K562 (cell line): ENCODE measurements around the gene ORC5. TPM values are rescaled to one million over a fixed set of nuclear protein-coding genes. Genes with fewer than 3 reads are reported as not detected.

Experiments
- CBFA2T2 ChIP-seq: fragments of 450-650 bp; conservative IDR thresholded peaks from 2 replicates; pipeline ENCODE4 v1.6.1; 2017; ENCODE audit warnings: mild to moderate bottlenecking
- CXXC5 ChIP-seq: fragments of 250-450 bp; sonication (Bioruptor Pico); IDR thresholded peaks from 2 replicates; pipeline ENCODE4 v1.8.0; 2022; ENCODE audit warnings: inconsistent platforms, mild to moderate bottlenecking, moderate library complexity
- HOXB6 ChIP-seq: fragments of 250-450 bp; sonication (Bioruptor Pico); IDR thresholded peaks from 2 replicates; pipeline ENCODE4 v1.5.1; 2022; ENCODE audit warnings: mild to moderate bottlenecking, borderline replicate concordance
- JUND ChIP-seq, 2 experiments: IDR thresholded peaks; 2 replicates in 1 of 2; 3 replicates in 1 of 2; pipeline ENCODE4 v1.6.1; 2011; ENCODE audit warnings: borderline replicate concordance in 2 of 2, low read depth in 2 of 2, low read length in 2 of 2, improper control_type of control experiment in 1 of 2, missing biosample characterization in 1 of 2, missing genetic modification characterization in 1 of 2, missing genetic modification reagents in 1 of 2
- NFE2 ChIP-seq: IDR thresholded peaks from 2 replicates; pipeline ENCODE4 v1.6.1; 2014; ENCODE audit warnings: antibody characterized with exemption, low read depth
- PTTG1 ChIP-seq: fragments of 450-650 bp; IDR thresholded peaks from 2 replicates; pipeline ENCODE4 v1.6.1; 2016; ENCODE audit warnings: low read depth, mild to moderate bottlenecking, missing genetic modification characterization, missing compliant biosample characterization
- TEAD2 ChIP-seq: fragments of 450-650 bp; IDR thresholded peaks from 2 replicates; pipeline ENCODE4 v1.6.1; 2016; ENCODE audit warnings: missing genetic modification characterization, control low read depth, missing compliant biosample characterization
- ZNF3 ChIP-seq: fragments of 250-450 bp; sonication (Bioruptor Pico); IDR thresholded peaks from 2 replicates; pipeline ENCODE4 v1.5.0; 2021; ENCODE audit warnings: mild to moderate bottlenecking, moderate library complexity
- polyA plus RNA-seq, 8 experiments: library from polyadenylated mRNA; depleted of rRNA in 4 of 8; stranded (reverse) in 5 of 8; unstranded in 3 of 8; fragments of >200 nt; fragmentation: Nextera tagmentation in 2 of 8; fragmentation: Illumina TruSeq in 1 of 8; extraction: Ambion mirVana in 2 of 8; extraction: Trizol in 1 of 8; gene quantifications; 2 replicates each; pipeline versions ENCODE4 v1.2.1 to v1.2.3, GENCODE V29; 2011 to 2014; ENCODE audit warnings: inconsistent platforms in 1 of 8, missing spikeins in 1 of 8
- total RNA-seq, 7 experiments: library from RNA; depleted of rRNA in 6 of 7; stranded (reverse); fragments of >200 nt in 6 of 7; fragmentation: Illumina TruSeq in 2 of 7; extraction: Trizol in 2 of 7; gene quantifications; 2 replicates each; pipeline versions ENCODE4 v1.2.1 to v1.2.3, GENCODE V29; 2011 to 2021; ENCODE audit warnings: low replicate concordance in 1 of 7
- TF ChIP-seq, protein P1 (sequence below): fragments of 250-450 bp; sonication (Bioruptor Pico); IDR thresholded peaks from 2 replicates; pipeline ENCODE4 v1.5.0; 2020; ENCODE audit warnings: mild to moderate bottlenecking, borderline replicate concordance
- TF ChIP-seq, protein P2 (sequence below): sonication (generic); formaldehyde crosslinking; IDR thresholded peaks from 2 replicates; pipeline ENCODE4 v1.8.1; 2023; ENCODE audit warnings: mild to moderate bottlenecking, missing genetic modification reagents
- TF ChIP-seq, protein P3 (sequence below): IDR thresholded peaks from 2 replicates; pipeline ENCODE4 v1.6.1; 2016; ENCODE audit warnings: missing genetic modification characterization, missing compliant biosample characterization

The ORC5 gene
- total and polyA plus RNA-seq, 9 of the 15 experiments (the other 6 are each of a cell fraction or from before 2014, with no cell fraction given): 29.8 to 136 (median 54.8) TPM

DNA sequence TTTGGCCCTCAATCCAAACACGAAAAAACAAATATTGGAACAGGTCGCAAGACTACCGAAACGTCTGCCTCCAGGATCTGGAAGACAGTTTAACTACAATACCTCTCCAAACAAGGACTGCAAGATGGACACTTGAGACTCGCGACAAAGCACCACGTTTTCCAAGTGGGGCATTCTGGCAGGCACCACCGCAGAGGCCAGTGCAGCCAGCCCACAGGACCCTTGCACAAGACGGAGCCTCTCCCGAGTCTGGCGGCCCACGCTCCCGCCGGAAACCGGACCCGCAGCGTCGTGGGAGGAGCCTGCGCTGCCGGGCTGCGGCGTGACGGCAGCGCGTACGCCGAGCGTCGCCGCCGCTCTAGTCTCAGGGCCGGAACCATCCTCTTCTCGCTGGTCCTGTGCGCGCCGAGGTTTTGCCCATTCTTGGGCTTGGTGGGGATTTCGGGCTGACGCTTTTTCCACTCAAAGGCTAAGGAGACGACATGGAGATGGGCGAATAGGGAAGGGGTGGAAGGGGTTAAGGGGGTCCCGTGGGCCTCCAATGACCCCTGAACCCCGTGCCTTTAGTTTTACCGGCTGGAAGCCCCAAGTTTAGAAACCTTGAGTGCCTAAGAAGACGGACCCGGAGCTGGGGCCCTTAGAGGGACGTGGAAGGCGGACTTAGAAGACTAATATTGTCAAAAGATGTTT lies at the start of gene ORC5 (continued):
- TF ChIP-seq, protein P1, sequence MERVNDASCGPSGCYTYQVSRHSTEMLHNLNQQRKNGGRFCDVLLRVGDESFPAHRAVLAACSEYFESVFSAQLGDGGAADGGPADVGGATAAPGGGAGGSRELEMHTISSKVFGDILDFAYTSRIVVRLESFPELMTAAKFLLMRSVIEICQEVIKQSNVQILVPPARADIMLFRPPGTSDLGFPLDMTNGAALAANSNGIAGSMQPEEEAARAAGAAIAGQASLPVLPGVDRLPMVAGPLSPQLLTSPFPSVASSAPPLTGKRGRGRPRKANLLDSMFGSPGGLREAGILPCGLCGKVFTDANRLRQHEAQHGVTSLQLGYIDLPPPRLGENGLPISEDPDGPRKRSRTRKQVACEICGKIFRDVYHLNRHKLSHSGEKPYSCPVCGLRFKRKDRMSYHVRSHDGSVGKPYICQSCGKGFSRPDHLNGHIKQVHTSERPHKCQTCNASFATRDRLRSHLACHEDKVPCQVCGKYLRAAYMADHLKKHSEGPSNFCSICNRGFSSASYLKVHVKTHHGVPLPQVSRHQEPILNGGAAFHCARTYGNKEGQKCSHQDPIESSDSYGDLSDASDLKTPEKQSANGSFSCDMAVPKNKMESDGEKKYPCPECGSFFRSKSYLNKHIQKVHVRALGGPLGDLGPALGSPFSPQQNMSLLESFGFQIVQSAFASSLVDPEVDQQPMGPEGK: no peak
- TF ChIP-seq CBFA2T2 (no peak), ZNF3 (CRISPR knock-in tag) (no peak), JUND (IDR thresholded peaks at IDR 0.05; ENCODE audit: borderline replicate concordance, low read depth, low read length) (peak; percentile 53; the same call in 1 of the 2 replicates), JUND (tag; IDR thresholded peaks at IDR 0.05; ENCODE audit: borderline replicate concordance, low read depth, low read length) (peak; percentile 59; the same call in 1 of the 3 replicates), CXXC5 (CRISPR knock-in tag) (peak; percentile 95), HOXB6 (no peak), TEAD2 (tag) (no peak), NFE2 (no peak; the same call in 1 of the 2 replicates), PTTG1 (tag) (no peak)
- TF ChIP-seq, protein P2, sequence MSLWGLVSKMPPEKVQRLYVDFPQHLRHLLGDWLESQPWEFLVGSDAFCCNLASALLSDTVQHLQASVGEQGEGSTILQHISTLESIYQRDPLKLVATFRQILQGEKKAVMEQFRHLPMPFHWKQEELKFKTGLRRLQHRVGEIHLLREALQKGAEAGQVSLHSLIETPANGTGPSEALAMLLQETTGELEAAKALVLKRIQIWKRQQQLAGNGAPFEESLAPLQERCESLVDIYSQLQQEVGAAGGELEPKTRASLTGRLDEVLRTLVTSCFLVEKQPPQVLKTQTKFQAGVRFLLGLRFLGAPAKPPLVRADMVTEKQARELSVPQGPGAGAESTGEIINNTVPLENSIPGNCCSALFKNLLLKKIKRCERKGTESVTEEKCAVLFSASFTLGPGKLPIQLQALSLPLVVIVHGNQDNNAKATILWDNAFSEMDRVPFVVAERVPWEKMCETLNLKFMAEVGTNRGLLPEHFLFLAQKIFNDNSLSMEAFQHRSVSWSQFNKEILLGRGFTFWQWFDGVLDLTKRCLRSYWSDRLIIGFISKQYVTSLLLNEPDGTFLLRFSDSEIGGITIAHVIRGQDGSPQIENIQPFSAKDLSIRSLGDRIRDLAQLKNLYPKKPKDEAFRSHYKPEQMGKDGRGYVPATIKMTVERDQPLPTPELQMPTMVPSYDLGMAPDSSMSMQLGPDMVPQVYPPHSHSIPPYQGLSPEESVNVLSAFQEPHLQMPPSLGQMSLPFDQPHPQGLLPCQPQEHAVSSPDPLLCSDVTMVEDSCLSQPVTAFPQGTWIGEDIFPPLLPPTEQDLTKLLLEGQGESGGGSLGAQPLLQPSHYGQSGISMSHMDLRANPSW (CRISPR knock-in tag): peak; percentile 79; the same call in 1 of the 2 replicates
- TF ChIP-seq, protein P3, sequence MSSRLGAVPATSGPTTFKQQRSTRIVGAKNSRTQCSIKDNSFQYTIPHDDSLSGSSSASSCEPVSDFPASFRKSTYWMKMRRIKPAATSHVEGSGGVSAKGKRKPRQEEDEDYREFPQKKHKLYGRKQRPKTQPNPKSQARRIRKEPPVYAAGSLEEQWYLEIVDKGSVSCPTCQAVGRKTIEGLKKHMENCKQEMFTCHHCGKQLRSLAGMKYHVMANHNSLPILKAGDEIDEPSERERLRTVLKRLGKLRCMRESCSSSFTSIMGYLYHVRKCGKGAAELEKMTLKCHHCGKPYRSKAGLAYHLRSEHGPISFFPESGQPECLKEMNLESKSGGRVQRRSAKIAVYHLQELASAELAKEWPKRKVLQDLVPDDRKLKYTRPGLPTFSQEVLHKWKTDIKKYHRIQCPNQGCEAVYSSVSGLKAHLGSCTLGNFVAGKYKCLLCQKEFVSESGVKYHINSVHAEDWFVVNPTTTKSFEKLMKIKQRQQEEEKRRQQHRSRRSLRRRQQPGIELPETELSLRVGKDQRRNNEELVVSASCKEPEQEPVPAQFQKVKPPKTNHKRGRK (tag): no peak
